SK-N-SH treated with all-trans-retinoic acid at 6 μM for 48 hours (cell line): ENCODE measurements around the gene CANX.

ENCODE experiments used
- ZFP3 ChIP-seq: fragments of 250-450 bp; sonication (Bioruptor Pico); IDR thresholded peaks from 2 replicates; pipeline ENCODE4 v1.5.0; 2020; ENCODE audit warnings: mild to moderate bottlenecking, moderate library complexity
- ZFP30 ChIP-seq: fragments of 450-650 bp; formaldehyde crosslinking; IDR thresholded peaks from 2 replicates; pipeline ENCODE4 v1.5.0; 2022; ENCODE audit warnings: mild to moderate bottlenecking, moderate library complexity

- TF ChIP-seq ZFP3 (CRISPR knock-in tag) = no peak
- no peak for TF ChIP-seq ZFP30 (CRISPR knock-in tag)
These were observed 61.1 kb downstream of the CANX start for GRCh38 chr5:179759581-179760551.
